Fibroblast of gingiva (primary cell): ENCODE data around the gene ELL.
"Not testable (repeated sequence)": the region's sequence is repeated elsewhere in the genome, so short reads cannot be mapped to it uniquely, and the experiment has no call there.

Experiments
- DNase-seq: peaks from one replicate; pipeline ENCODE4 v3.0.0-alpha.2; 2011; ENCODE audit warnings: low read depth

The ELL gene

DNA sequence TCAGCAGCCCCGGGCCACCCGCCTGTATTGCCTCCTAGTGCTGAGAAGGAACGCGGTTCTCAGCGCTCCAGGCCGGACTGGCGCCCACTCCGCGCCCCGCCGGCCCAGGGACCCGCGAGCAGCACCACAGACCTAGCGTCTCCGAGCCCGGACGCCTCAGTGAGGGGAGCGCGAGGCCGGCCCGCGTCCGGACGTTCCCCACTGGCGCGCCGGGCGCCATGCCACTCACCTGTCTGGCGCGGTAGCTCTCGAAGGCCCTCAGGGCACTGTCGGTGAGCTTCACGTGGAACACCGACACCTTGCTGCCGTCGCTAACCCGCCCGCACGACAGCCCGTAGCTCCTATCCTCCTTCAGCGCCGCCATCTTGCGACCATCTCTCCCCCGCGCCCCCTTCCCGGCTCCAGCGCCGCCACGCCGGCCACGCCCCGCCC lies at the start of gene ELL:
Gene ELL, minus strand, starts transcription at position 379 of the 432 bp plus-strand sequence. Its CDS starts 15 bp downstream, at position 364.
- DNase-seq, result no peak

GRCh38 chr19:18568367-18568766 lies 46.5 kb upstream of the ELL start:
- DNase-seq, result no peak

GRCh38 chr19:18566953-18567352 lies 45.1 kb upstream of the ELL start:
- DNase-seq, result no peak

- no peak for DNase-seq
Observed at GRCh38 chr19:18562086-18562485, 40.2 kb upstream of the ELL start.

- no peak for DNase-seq
Observed at GRCh38 chr19:18559685-18560084, 37.8 kb upstream of the ELL start.

DNA sequence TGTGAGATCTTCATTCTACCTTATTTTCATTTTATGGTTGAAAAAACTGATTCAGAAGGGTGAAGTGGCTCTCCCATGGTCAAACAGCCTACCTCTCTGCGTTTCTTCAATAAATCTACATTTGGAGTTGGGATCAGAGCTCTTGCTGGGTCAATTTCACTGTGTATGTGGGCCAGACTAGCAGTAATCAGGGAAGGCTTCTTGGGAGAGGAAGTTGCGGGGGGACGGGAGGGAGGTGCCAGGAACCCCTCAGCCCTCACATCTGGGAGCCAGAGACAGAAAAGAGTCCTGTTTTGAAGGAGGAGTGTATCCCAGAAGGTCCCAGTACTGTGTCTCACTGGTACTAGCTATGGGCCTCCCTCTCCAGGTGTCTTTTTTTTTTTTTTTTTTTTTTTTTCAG lies 36.7 kb upstream of the ELL start:
- DNase-seq, result no peak

DNA sequence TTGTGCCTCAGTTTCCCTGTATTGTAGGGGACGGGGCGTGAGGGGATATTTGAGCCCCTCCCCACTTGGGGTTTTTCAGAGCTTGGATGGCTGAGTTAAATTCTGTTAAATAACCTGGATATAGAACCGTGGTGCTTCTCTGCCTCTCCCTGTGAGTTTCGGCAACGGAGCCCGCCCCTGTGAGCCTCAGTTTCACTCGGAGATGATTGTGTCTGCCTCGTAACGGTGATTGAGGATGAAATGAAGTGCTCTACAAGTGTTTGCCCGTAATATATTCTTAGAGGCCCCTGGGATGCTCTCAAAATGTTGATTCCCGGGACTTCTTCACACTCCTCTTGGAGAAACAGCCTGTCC lies 36.3 kb upstream of the ELL start:
- DNase-seq, result no peak

GRCh38 chr19:18557411-18558201 lies 35.7 kb upstream of the ELL start, which contains the start of gene KXD1:
Gene KXD1, plus strand, starts transcription at chr19:18557870. Its CDS starts 4,187 bp downstream, at chr19:18562057.
- peak; percentile 99 for DNase-seq

- no peak for DNase-seq
Observed at GRCh38 chr19:18551631-18552030, 29.8 kb upstream of the ELL start.

- DNase-seq, result peak; percentile 48
Observed at GRCh38 chr19:18543814-18544475, 22.1 kb upstream of the ELL start.

DNA sequence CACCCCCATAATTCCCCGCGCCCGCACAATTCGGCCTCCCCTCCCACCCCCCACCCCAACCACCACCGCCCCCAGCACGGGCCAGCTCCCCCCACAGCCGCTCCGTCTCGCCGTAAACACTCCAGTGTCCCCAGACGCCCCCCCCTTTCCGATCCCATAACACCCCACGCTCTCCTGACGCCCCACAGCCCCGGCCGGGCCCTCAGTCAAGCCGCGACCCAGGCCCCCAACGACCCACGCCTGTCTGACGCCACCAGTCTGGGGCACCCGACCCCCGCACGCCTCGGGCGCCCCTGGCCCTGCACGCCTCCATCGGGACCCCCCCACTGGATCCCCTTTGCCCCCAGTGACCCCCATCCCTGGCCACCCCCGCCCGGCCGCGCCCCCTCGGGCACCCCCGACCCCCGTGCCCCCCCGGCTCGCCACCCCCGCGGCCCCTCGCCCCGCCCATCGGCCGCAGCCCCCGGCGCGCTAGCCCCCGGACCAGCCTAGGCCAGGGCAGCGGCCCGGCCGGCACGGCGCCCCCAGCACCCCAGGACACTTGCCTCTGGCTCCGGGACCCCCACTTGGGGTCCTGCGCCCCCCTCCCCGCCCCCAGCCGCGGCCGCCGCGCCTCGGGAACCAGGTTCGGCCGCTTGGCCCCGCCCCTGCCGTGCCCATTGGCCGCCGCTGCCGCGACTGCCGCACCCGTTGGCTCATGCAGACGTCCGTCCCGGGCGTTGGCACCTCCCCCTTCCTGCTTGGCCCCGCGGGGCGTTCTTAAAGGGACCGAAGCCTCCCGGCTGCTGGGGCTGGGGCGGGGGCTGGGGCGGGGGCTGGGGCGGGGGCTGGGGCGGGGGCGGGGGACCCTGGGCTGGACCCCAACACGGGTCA lies 21.3 kb upstream of the ELL start, which contains the start of gene FKBP8:
Gene FKBP8, minus strand, starts transcription at position 633 of the 873 bp plus-strand sequence. CDS start 1,603 bp downstream, outside the sequence.
- peak; percentile 85 for DNase-seq

- DNase-seq, result no peak
Observed at GRCh38 chr19:18541992-18542940, 20.4 kb upstream of the ELL start.

DNA sequence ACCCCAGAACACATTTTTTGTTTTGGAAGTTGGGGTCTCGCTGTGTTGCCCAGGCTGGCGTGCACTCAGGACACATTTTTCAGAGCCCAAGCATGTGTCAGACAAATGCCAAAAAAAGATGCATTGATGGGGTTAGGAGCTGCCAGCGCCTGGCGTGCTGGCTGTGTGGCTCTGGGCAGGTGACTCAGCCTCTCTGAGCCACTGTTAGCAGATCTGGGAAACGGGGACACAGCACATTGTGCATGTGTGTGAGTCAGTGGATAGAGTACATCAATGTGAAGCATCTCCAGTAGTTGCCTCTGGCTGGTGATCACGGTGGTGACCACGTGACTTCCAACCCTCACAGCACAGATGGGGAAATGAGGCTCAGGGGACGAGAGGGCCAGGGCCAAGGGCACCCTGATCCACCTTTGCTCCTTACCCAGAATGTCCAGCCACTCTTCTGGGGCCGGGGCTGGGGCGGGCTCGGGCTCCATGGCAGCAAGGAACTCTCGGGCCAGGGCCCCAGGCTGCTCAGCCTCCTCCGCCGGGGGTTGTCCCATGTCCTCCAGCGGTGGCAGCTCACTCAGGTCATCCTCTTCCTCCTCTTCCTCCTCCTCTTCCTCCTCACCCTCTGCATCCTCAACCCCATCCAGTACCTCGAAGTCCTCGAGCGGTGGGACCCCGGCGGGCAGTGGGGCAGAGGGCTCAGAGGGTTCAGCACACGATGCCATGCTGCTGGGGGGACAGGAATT lies 19.6 kb upstream of the ELL start:
- DNase-seq, result peak; percentile 17

DNA sequence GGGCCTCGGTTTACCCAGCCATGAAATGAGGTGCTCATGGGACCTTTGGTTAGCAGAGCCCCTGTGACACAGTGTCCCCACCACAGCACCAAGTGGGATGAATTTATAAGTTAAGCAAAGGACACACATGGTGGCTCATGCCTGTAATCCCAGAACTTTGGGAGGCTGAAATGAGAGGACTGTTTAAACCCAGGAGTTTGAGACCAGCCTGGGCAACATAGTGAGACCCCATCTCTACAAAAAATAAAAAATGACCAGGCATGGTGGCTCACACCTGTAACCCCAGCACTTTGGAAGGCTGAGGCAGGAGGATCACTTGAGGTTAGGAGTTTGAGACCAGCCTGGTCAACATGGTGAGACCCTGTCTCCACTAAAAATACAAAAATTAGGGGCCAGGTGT lies 18.3 kb upstream of the ELL start:
- not testable (repeated sequence) for DNase-seq

DNA sequence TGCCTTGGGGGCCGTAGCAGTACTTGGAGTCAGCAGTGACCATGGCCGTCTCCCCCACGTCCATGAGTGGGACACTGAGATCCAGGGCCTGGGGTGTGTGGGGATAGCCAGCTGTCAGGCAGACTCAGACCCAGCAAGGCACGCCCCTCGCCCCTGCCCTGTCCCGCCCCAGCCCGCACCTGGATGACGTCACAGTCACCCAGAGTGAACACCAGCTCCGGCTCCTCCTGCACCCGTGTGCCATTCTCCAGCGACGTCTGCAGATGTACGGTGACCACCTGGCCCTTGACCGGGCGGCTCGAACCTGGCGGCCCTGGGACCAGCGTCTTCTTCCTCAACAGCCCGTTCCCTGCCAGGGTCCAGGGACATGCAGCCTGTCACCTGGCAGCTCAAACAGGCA lies 17.5 kb upstream of the ELL start:
- no peak for DNase-seq

DNA sequence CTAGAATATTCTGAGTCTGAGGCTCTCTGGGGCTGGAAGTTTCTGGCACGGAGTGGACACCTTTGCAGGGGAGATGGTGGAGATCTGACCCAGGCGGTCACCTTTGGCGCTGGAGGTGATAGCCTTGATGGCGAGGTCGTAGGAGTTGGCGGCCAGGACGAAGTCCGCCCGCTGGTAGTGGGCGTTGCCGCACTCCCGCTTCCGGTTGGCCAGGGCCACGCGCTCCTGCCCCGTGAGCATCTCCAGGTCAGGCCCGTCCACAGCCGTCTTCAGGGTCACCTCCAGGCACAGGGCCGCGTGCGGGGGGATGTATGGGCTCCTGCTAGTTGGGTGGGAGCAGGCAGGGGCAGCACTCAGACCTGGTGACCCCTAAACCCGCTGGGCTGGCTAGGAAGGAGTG lies 16.2 kb upstream of the ELL start:
- DNase-seq, result no peak

- no peak for DNase-seq
Observed at GRCh38 chr19:18537431-18537830, 15.6 kb upstream of the ELL start.

DNA sequence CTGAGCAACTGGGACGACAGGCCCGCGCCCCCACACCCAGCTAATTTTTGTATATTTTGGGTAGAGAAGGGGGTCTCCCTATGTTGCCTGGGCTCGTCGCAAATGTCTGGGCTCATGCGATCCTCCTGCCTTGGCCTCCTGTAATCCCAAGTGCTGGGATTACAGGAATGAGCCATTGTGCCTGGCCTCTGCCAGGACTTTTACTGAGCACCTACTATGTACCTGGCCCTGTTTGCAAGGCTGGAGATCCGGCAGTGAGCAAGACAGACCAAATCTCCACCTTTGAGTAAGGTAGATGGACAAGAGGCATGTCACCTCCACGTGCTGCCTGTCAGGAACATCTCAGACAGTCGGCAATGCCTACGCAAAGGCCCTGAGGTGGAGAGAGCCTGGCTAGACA lies 14.6 kb upstream of the ELL start:
- DNase-seq, result no peak

DNA sequence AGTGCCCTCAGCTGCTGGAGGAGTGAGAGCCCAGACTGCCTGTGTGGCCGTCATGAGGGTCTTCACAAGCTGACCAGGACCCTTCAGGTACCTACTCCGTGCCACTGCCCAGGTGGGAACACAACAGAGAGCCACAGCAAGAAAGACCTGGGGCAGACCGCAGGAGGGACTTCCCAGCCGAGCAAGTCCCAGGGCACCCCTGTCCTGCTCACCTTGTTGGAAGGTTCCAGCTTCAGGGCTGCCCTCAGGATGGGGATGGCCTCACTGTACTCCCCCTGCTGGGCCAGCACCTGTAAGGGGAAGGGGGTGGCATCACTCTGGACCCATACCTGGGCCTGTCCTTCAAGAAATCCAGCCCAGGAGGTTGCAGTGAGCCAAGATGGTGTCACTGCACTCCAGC lies 11.2 kb upstream of the ELL start:
- DNase-seq, result no peak

DNA sequence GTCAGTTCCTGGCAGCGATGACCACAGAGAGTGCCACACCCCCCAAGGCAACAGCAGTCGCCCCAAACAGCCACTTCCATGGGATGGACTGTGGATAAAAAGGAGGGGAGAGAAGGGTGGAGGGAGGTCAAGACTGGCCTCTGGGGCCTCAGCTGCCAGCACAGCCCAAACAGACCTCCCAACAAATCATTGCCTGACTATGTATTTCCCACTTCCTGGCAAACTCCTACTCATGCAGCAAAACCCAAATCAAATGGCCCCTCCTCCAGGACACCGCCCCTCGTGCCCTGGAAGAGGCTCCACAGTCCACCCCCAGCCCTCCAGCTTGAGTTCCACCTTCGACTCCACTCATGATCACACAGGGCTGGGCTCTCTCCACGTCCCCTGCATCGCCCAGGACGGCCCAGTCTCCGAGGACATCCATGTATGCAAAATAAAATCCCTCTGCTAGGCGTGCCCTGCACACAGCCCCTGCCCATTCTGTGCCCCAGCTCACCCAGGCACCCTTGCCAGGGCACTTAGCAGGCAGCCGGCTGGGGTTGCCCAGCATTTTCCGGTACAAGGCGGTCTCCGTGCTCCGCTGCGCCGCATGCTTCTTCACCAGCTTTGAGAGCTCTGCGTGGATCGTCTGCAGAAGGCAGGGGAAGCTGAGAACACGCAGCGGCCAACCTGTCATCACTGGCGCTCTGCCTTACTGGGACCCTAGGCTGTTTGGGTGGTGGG lies 10.5 kb upstream of the ELL start:
- no peak for DNase-seq
